ENCODE measurements around the gene KCNK13. TPM values are rescaled to one million over a fixed set of nuclear protein-coding genes. Genes with fewer than 3 reads are reported as not detected.

KCNK13 gene
- total and polyA plus RNA-seq, 9 of the 15 experiments (the other 6 are each of a cell fraction or from before 2014, with no cell fraction given) = 0.03 to 0.05 TPM; not detected in 7

- ChIA-PET POLR2A (no interaction called here), CTCF (ENCODE audit: low intra/inter-chr PET ratio) (no interaction called here)
- Histone ChIP-seq H3K9me1 (ENCODE audit: control insufficient read depth, insufficient read depth, low read length) (no peaks in the 10 kb centered on the region), H3K36me3 (ENCODE audit: control insufficient read depth, insufficient read depth, low read length) (no peaks in the 10 kb centered on the region), H3K27me3 (ENCODE audit: control insufficient read depth in 2 of 2, insufficient read depth in 2 of 2, low read length in 2 of 2) (peaks cover 0 to 9% of the 10 kb centered on the region in 2 experiments; a peak in 2 of 5 replicates), H3K9me3 (replicated peaks; ENCODE audit: control insufficient read depth, insufficient read depth, low read depth, low read length) (no peaks in the 10 kb centered on the region), H3K27ac (ENCODE audit: extremely low read depth, low read depth, low read length) (no peak overlapping the region), H3K79me2 (ENCODE audit: control insufficient read depth, insufficient read depth, low read length) (no peaks in the 10 kb centered on the region), H3K4me3 (no peak overlapping the region), H3K4me2 (ENCODE audit: insufficient read depth, low read length) (no peak overlapping the region), H3K9ac (ENCODE audit: insufficient read depth in 1 of 2, low read depth in 2 of 2, low read length in 2 of 2) (no peak overlapping the region), H4K20me1 (replicated peaks; ENCODE audit: control insufficient read depth, insufficient read depth, low read length) (no peaks in the 10 kb centered on the region), H2AFZ (ENCODE audit: low read depth, low read length) (no peak overlapping the region), H3K4me1 (replicated peaks in 1 of 2; ENCODE audit: control insufficient read depth in 2 of 2, insufficient read depth in 2 of 2, low read length in 2 of 2) (no peaks in the 10 kb centered on the region)
- DNase-seq (ENCODE audit: extremely low read depth in 1 of 4, low spot score in 3 of 4) (no peak), ATAC-seq (no peak), FAIRE-seq (no peak)
- in situ Hi-C loops (cut with MboI) = no loop called here
- no TSS peak for BruUV-seq (replicated peaks)
- 0% methylated on average over 4 of the region's 4 CpGs for WGBS (ENCODE audit: insufficient coverage, low coverage, missing lambda C conversion rate)
- intact Hi-C loops (cut with micrococcal nuclease) = no loop called here
- TF ChIP-seq ZNF511 (CRISPR knock-in tag; IDR thresholded peaks at IDR 0.05) (no peak), XRCC5 (IDR thresholded peaks at IDR 0.05; ENCODE audit: low read depth, low read length) (no peak), SAFB (IDR thresholded peaks at IDR 0.05; ENCODE audit: borderline replicate concordance, low read depth, low read length) (no peak), TAF15 (IDR thresholded peaks at IDR 0.05; ENCODE audit: low read depth, low read length) (no peak), ZNF77 (CRISPR knock-in tag; IDR thresholded peaks at IDR 0.05) (no peak), SREBF2 (CRISPR knock-in tag; IDR thresholded peaks at IDR 0.05) (no peak), ZNF253 (CRISPR knock-in tag; conservative IDR thresholded peaks at IDR 0.05) (no peak), E2F5 (CRISPR knock-in tag; IDR thresholded peaks at IDR 0.05) (no peak), ZNF197 (CRISPR knock-in tag; IDR thresholded peaks at IDR 0.05; ENCODE audit: low read depth) (no peak), PATZ1 (CRISPR knock-in tag; IDR thresholded peaks at IDR 0.05; ENCODE audit: borderline replicate concordance) (no peak), MAFK (IDR thresholded peaks at IDR 0.05; ENCODE audit: low read length) (no peak), RAD21 (CRISPR knock-in tag; conservative IDR thresholded peaks at IDR 0.05 in 1 of 2, IDR thresholded peaks at IDR 0.05 in 1 of 2) (no peak)
Observed at GRCh38 chr14:90179809-90180779, 118.3 kb downstream of the KCNK13 start.
